ENCODE data around the gene CACNA1I. TPM values are rescaled to one million over a fixed set of nuclear protein-coding genes. Genes with fewer than 3 reads are reported as not detected.

Gene CACNA1I
- total and polyA plus RNA-seq, 2 experiments from 2014 or later: 0.42 to 2.4 TPM

GRCh38 chr22:39718921-39719475 is 148.4 kb downstream of the CACNA1I start:
- TF ChIP-seq ETS1 (IDR thresholded peaks at IDR 0.05) (no peak), EZH2phosphoT487 (IDR thresholded peaks at IDR 0.05; ENCODE audit: unreplicated experiment) (no peak), ZNF114 (CRISPR knock-in tag; IDR thresholded peaks at IDR 0.05) (no peak), JUNB (IDR thresholded peaks at IDR 0.05; ENCODE audit: unreplicated experiment) (no peak), ZNF331 (CRISPR knock-in tag; IDR thresholded peaks at IDR 0.05; ENCODE audit: low read depth) (no peak)
- TF ChIP-seq, protein P1, sequence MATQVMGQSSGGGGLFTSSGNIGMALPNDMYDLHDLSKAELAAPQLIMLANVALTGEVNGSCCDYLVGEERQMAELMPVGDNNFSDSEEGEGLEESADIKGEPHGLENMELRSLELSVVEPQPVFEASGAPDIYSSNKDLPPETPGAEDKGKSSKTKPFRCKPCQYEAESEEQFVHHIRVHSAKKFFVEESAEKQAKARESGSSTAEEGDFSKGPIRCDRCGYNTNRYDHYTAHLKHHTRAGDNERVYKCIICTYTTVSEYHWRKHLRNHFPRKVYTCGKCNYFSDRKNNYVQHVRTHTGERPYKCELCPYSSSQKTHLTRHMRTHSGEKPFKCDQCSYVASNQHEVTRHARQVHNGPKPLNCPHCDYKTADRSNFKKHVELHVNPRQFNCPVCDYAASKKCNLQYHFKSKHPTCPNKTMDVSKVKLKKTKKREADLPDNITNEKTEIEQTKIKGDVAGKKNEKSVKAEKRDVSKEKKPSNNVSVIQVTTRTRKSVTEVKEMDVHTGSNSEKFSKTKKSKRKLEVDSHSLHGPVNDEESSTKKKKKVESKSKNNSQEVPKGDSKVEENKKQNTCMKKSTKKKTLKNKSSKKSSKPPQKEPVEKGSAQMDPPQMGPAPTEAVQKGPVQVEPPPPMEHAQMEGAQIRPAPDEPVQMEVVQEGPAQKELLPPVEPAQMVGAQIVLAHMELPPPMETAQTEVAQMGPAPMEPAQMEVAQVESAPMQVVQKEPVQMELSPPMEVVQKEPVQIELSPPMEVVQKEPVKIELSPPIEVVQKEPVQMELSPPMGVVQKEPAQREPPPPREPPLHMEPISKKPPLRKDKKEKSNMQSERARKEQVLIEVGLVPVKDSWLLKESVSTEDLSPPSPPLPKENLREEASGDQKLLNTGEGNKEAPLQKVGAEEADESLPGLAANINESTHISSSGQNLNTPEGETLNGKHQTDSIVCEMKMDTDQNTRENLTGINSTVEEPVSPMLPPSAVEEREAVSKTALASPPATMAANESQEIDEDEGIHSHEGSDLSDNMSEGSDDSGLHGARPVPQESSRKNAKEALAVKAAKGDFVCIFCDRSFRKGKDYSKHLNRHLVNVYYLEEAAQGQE (IDR thresholded peaks at IDR 0.05; ENCODE audit: unreplicated experiment): no peak
- TF ChIP-seq, protein P2, sequence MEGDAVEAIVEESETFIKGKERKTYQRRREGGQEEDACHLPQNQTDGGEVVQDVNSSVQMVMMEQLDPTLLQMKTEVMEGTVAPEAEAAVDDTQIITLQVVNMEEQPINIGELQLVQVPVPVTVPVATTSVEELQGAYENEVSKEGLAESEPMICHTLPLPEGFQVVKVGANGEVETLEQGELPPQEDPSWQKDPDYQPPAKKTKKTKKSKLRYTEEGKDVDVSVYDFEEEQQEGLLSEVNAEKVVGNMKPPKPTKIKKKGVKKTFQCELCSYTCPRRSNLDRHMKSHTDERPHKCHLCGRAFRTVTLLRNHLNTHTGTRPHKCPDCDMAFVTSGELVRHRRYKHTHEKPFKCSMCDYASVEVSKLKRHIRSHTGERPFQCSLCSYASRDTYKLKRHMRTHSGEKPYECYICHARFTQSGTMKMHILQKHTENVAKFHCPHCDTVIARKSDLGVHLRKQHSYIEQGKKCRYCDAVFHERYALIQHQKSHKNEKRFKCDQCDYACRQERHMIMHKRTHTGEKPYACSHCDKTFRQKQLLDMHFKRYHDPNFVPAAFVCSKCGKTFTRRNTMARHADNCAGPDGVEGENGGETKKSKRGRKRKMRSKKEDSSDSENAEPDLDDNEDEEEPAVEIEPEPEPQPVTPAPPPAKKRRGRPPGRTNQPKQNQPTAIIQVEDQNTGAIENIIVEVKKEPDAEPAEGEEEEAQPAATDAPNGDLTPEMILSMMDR (conservative IDR thresholded peaks at IDR 0.05; ENCODE audit: low read depth in 2 of 2): no peak
- H4K20me1 ChIP-seq (replicated peaks; ENCODE audit: insufficient read depth): no peaks in the 10 kb centered on the region
- no peak overlapping the region for H3K27ac ChIP-seq (ENCODE audit: low read depth)
- H3K36me3 ChIP-seq (ENCODE audit: insufficient read depth): no peaks in the 10 kb centered on the region
- H2AFZ ChIP-seq: no peak overlapping the region
- H3K27ac Mint-ChIP-seq: no peak overlapping the region
- peaks cover 12% of the 10 kb centered on the region; the same call in 2 of the 3 replicates for H3K4me1 Mint-ChIP-seq
- no peaks in the 10 kb centered on the region for H3F3A ChIP-seq (replicated peaks; ENCODE audit: low read depth)
- peaks cover 11% of the 10 kb centered on the region for H3K27me3 Mint-ChIP-seq (ENCODE audit: insufficient read depth, low read depth, poor library complexity)
- H3K4me3 Mint-ChIP-seq: no peak overlapping the region
- no peaks in the 10 kb centered on the region for H3K36me3 Mint-ChIP-seq (ENCODE audit: low read depth)
- no peaks in the 10 kb centered on the region for H3K9me3 Mint-ChIP-seq
- no peaks in the 10 kb centered on the region for H3K27me3 ChIP-seq (ENCODE audit: insufficient read depth)
- no peaks in the 10 kb centered on the region for H3K9me2 ChIP-seq (ENCODE audit: insufficient read depth)
- no peaks in the 10 kb centered on the region for H3K4me1 ChIP-seq (ENCODE audit: insufficient read depth)
- no peak for DNase-seq (ENCODE audit: low spot score)
- no peak for ATAC-seq
- no peaks in the 10 kb centered on the region for H3K79me2 ChIP-seq (replicated peaks; ENCODE audit: insufficient read depth)
- no peak overlapping the region for H3K4me3 ChIP-seq
- H3K4me2 ChIP-seq: no peak overlapping the region

Data from GM23338 (cell line).